Measurements from ENCODE around the gene TAGAP.
"Not testable (repeated sequence)": the region's sequence is repeated elsewhere in the genome, so short reads cannot be mapped to it uniquely, and the experiment has no call there.

The TAGAP gene

DNA sequence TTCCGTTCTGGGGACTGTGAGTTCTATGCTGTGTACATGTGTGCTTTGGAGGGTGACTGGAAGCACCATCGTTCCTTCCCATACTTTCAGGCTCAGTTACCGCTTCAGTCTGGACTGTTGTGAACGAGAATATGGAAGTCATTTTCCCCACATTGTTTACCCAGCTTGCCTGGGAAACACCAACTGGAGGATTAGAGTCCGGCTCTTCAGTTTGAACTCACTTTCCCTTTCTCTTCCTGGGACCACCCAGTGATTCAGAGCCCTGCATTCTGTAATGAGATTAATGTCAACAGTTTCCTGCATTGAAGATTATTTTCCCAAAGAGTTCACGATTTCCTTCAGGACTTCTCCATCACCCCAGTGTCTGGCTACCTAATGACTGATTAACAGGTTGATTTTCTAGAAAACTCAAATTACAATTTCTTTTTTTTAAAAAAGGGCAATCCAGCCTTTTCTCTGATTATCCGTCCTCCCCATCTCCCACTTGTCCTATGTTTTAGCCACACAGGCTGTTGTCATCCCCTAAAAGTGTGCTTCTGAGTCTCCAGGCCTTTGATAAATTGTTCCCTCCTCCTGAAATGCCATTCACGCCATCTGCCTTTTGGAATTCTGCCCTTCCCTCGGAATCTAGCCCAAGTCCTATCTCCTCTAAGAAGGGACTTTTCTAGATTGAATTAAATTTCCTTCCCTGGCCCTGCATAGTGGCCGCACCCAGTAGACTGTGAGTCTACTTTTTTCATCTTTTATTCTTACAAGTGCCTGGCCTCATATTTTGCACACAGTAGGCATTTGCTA lies 3.3 kb upstream of the TAGAP start:
- intact Hi-C loops (cut with DNase I): no loop called here
- no peak for DNase-seq

DNA sequence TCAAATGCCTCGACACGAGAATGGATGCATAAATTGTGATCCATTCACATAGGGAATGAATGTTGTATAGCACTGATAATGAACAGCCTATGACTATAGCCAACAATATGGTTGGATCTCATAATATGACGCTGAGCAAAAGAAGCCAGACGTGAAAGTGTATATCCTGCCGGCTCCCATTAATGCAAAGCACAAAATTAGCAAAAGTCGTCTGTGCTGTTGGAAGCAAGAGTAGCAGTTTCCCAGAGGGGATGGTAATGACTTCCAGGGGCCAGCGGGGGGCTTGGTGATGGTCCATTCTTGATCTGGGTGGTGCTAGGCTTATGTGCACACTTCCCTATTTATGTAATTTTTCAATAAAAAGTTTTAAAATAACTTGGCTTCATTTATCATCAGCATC lies 1.0 kb upstream of the TAGAP start:
- intact Hi-C loops (cut with DNase I): no loop called here
- DNase-seq: no peak

DNA sequence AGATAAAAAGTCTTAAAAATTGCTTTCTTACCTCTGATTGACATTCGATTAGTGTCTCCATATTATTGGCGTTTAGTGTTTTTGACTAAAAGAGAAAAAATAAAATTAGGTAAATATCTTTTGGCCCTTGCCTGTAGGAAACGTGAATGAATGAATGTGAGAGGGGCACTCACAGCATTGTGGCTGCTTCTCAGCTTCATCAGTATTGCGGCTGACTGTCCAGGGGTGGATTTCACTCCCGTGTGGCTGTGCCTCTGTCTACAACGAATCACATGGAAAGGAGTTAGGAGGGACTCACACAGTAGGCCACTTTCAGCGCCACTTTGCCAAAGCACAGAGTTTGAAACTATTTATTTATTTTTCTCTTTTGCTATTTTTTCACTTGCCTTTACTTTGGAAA lies 844 bp downstream of the TAGAP start:
- DNase-seq: no peak
- intact Hi-C loops (cut with DNase I): no loop called here

DNA sequence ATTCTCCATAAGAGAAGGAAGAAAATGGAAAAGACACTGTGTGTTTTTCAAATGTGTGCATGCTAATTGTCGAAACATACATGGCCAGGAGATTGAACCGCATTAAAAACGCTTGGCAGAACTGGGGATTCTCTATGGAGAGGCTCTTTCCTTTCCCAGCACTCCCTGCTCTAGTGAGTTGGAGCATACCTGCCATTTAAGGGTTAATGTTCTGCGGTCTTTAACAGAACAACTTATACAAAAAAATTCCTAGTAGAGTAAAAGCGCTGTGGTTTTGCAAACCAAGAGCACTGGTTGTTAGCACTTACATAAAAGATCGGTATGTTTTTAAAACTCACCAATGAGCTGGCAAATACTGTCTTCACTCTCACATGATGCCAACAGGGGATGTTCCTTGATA lies 1.5 kb downstream of the TAGAP start:
- intact Hi-C loops (cut with DNase I): no loop called here
- DNase-seq: no peak

DNA sequence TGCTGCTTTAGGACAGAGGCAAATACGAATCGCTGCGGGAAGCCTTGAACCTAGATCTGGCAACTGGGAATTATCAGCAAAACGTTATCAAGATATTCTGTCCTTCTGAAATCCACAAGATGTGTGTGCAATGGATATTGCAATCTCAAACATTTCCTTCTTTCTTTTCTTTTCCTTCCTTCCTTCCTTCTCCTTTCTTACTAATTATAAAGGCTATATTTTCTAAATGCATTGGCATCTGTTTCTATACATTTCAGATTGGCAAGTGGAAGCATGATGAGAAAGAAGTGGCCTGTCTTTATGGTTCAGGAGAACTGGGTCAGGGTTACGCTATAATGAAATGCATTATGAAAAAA lies 2.0 kb downstream of the TAGAP start:
- intact Hi-C loops (cut with DNase I): loop anchor here (1.0 kb wide), 2 partner anchors 61 to 92 kb away; no protein-coding TSS in a partner anchor
- DNase-seq: no peak

DNA sequence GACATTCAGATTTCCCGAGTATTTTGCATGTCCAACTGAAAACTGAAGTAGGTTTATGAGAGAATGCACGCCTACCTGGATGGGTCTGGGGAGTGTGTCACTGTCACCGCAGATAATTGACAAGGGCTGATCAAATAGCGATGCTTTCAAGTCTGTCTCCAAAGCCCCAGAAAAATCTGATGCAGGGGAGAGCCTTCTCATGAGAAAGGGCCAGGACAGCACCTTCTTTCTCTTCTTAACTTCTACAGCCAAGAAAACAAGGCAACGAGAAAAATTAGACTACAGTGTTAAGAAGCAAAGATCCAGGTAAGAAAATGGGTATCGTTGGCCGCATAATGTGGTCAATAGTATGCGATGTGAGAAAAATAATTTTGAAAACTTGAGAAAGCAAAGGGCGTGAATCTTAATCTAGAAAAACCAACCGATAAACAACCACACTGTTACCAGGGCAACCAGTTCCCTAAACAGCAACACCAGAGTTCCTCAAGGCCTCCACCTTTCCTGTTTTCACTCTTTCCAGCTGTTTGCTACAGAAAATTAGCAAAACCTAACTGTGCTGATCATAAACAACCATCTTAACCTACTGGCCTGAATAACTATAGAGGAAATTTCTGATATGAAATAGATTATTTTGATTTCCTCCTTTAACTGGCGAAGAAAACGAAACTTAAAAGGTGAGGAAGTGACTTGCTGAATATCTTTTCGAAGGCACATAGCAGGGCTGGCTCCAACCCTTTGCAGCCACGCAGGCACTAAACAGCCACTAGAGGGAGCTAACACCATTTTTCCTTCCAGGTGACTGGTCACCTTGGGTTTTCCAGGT lies 2.6 kb downstream of the TAGAP start:
- intact Hi-C loops (cut with DNase I): loop anchor here (1.0 kb wide), 2 partner anchors 62 to 93 kb away; no protein-coding TSS in a partner anchor
- DNase-seq: peak in 9 of 10 donors; percentile 35 to 88 (median 60)

DNA sequence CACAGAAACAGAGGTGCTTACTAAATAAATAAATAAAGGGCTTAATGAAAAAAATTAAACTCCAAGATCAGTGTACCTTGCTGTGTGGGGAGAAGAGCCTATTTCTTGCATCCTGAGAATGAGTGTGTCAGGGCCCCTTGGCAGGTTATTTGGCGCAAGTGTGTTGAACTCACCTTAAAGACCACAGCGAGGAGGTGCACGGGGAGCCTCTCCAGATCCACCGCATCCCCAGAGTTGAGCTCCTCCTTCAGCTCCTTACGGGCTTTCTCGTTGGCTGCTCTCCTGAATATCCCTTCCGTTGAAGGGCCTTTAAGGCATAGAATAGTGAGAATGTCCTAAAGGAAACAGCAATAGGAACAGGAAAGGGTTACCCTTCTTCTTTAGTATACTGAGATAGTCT lies 3.6 kb downstream of the TAGAP start:
- intact Hi-C loops (cut with DNase I): no loop called here

DNA sequence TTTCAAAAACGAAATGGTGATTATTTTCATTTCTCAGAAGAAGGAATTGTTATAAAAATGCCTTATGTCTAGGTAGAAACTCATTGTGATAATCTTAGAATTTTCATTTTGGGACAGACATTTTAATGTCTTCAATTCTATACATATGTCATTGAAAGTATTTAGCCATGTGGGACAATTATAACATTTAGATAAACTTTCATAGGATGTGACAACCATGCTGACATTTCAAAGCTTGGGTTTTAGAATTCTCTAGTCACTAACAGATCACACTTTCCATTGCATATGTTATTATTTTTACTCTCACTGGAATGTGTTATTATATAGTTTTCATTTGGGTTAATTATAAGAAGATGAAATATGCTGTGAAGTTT lies 4.9 kb downstream of the TAGAP start:
- no peak for DNase-seq
- intact Hi-C loops (cut with DNase I): no loop called here

More for the DNA sequence above, 3.6 kb downstream of the TAGAP start:
- DNase-seq: no peak

DNA sequence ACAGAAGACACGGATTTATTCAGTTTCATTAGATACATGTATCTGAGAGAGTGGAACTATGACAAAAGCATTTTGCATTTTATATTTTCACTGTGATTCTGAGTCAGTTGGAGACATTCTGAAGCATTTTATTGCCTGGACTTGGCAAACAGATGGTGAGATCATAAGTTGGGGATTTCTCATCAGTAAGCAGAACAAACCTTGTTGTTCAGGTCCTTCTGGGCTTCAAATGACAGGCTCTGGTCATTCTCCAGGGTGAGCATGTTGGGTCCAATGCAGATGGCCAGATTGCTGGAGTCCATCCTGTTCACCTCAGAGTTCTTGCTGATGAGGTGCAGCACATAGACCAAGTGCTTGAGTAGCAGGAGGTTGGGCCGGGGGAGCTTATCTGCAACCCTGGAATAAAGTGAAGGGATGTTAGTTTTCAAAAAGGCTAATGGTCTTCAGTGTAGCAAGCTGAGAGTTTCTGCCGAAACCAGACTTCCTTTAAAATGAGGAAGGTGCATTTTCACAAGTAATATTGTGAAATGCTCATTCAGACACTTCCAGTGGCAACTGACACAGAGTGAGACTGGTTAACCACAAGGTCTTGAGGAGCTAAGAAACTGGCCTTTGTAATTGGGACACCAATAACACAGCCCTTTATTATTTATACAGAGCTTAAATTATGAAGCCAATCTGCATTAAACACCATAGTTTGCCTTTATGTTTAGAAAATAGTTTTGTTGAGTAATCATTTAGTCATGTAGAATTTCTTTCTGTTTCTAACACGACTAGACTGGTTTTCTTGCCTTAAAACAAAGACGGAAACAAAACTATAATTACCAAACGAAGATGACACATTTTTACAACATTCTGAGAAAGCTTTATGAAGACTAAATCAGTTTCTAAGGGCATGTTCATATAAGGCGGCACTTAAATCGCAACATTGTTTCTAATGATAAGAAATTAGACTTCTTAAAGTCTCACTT lies 5.6 kb downstream of the TAGAP start:
- intact Hi-C loops (cut with DNase I): no loop called here
- DNase-seq: no peak

DNA sequence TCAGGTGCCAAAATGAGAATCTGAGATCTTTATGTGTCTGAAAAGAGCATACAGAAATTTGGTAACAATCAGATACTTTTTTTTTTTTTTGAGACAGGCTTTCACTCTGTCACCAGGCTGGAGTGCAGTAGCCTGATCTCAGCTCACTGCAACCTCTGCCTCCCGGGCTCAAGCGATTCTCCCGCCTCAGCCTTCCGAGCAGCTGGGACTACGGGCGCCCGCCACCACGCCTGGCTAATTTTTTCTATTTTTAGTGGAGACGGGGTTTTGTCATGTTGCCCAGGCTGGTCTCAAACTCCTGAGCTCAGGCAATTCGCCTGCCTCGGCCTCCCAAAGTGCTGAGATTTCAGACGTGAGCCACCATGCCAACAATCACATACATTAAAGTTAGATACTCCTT lies 6.5 kb downstream of the TAGAP start:
- DNase-seq; intact Hi-C loops (cut with DNase I): not testable (repeated sequence)

- no peak for DNase-seq
- intact Hi-C loops (cut with DNase I): no loop called here
Measured at GRCh38 chr6:159037756-159038290, 7.0 kb downstream of the TAGAP start.

GRCh38 chr6:159036673-159037072 lies 8.1 kb downstream of the TAGAP start:
- intact Hi-C loops (cut with DNase I): no loop called here
- peak in 1 of 10 donors; percentile 84 for DNase-seq

- intact Hi-C loops (cut with DNase I): no loop called here
- no peak for DNase-seq
Measured at GRCh38 chr6:159035891-159036290, 8.9 kb downstream of the TAGAP start.

- intact Hi-C loops (cut with DNase I): no loop called here
- DNase-seq: no peak
Measured at GRCh38 chr6:159033160-159034049, 11.4 kb downstream of the TAGAP start.

GRCh38 chr6:159031846-159032245 lies 12.9 kb downstream of the TAGAP start:
- intact Hi-C loops (cut with DNase I): no loop called here
- no peak for DNase-seq

DNA sequence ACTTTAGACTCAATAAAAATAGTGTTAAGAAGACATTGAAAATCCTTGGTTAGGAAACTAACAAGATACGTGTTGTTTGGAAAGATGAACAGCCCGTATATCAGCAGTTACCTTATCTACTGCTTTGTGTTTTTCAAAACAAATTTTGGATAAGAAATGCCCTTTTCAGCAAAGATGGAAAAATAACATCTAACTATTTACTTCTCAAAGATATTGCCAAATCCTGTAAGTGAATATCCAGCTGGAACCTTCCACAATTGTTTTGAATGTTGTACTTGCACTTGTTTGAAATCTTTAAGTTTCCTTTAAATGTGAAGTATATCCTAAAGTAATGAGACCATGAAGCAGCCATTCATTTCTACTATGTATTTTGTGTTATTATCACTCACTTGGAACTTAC lies 14.6 kb downstream of the TAGAP start:
- DNase-seq: no peak
- intact Hi-C loops (cut with DNase I): no loop called here

- DNase-seq; intact Hi-C loops (cut with DNase I): not testable (repeated sequence)
Measured at GRCh38 chr6:159025224-159025623, 19.6 kb downstream of the TAGAP start.

GRCh38 chr6:159023893-159024292 lies 20.9 kb downstream of the TAGAP start:
- DNase-seq: no peak
- intact Hi-C loops (cut with DNase I): no loop called here

- intact Hi-C loops (cut with DNase I): no loop called here
- no peak for DNase-seq
Measured at GRCh38 chr6:159020011-159020410, 24.8 kb downstream of the TAGAP start.
